Liver (tissue), 9 donors: ENCODE measurements around the gene ZNF778. TPM values are rescaled to one million over a fixed set of nuclear protein-coding genes. Genes with fewer than 3 reads are reported as not detected.

Source experiments
- DNase-seq: peaks from one replicate; pipeline ENCODE4 v3.0.0-alpha.2; 2017; ENCODE audit warnings: low spot score
- H3K27ac ChIP-seq, 2 donors: one replicate each; pipeline ENCODE4 v1.7.0; 2013; ENCODE audit warnings: inconsistent platforms in 2 of 2, low read length in 2 of 2, control low read depth in 1 of 2, low read depth in 1 of 2, mild to moderate bottlenecking in 1 of 2
- H3K27me3 ChIP-seq, 4 donors: one replicate each; pipeline versions ENCODE4 v1.6.1 to v1.7.0; 2013; ENCODE audit warnings: low read length in 3 of 4, inconsistent platforms in 1 of 4, mild to moderate bottlenecking in 1 of 4, moderate library complexity in 1 of 4; ENCODE audit not compliant: control insufficient read depth in 4 of 4, insufficient read depth in 4 of 4
- H3K36me3 ChIP-seq, 4 donors: one replicate each; pipeline versions ENCODE4 v1.6.1 to v1.7.0; 2013; ENCODE audit warnings: low read length in 3 of 4, mild to moderate bottlenecking in 3 of 4, low read depth in 1 of 4, moderate library complexity in 1 of 4; ENCODE audit not compliant: control insufficient read depth in 4 of 4, insufficient read depth in 3 of 4
- H3K4me1 ChIP-seq, 4 donors: one replicate each; pipeline versions ENCODE4 v1.6.1 to v1.7.0; 2013; ENCODE audit warnings: low read length in 3 of 4, mild to moderate bottlenecking in 3 of 4, moderate library complexity in 1 of 4; ENCODE audit not compliant: control insufficient read depth in 4 of 4, insufficient read depth in 4 of 4
- H3K4me3 ChIP-seq, 3 donors: one replicate each; pipeline versions ENCODE4 v1.6.1 to v1.7.0; 2013; ENCODE audit warnings: low read length in 3 of 3, control low read depth in 1 of 3, low read depth in 1 of 3, mild to moderate bottlenecking in 1 of 3
- H3K9ac ChIP-seq, 2 donors: one replicate each; pipeline ENCODE4 v1.7.0; 2013; ENCODE audit warnings: low read length in 2 of 2, mild to moderate bottlenecking in 2 of 2, moderate library complexity in 2 of 2, control low read depth in 1 of 2, low read depth in 1 of 2
- H3K9me3 ChIP-seq, 4 donors: one replicate each; pipeline versions ENCODE4 v1.6.1 to v1.7.0; 2013; ENCODE audit warnings: low read length in 3 of 4; ENCODE audit not compliant: control insufficient read depth in 4 of 4
- ATF3 ChIP-seq: IDR thresholded peaks from 2 replicates; pipeline ENCODE4 v1.6.1; 2016; ENCODE audit warnings: antibody characterized with exemption
- CTCF ChIP-seq: fragments of 150-350 bp; IDR thresholded peaks from 2 replicates; pipeline ENCODE4 v1.5.1; 2017; ENCODE audit warnings: improper control_type of control experiment, low read depth, low read length; ENCODE audit not compliant: missing input control
- EGR1 ChIP-seq, 2 donors: IDR thresholded peaks; 2 replicates each; pipeline ENCODE4 v1.6.1; 2016 to 2018; ENCODE audit warnings: antibody characterized with exemption in 2 of 2, low read depth in 2 of 2
- FOXA1 ChIP-seq: IDR thresholded peaks from 2 replicates; pipeline ENCODE4 v1.6.1; 2016; ENCODE audit warnings: antibody characterized with exemption
- FOXA2 ChIP-seq: IDR thresholded peaks from 2 replicates; pipeline ENCODE4 v1.6.1; 2016; ENCODE audit warnings: antibody characterized with exemption
- GABPA ChIP-seq, 2 donors: IDR thresholded peaks in 1 of 2; conservative IDR thresholded peaks in 1 of 2; 2 replicates each; pipeline ENCODE4 v1.6.1; 2016; ENCODE audit warnings: antibody characterized with exemption in 2 of 2, mild to moderate bottlenecking in 1 of 2, moderate library complexity in 1 of 2
- HNF4A ChIP-seq, 2 donors: conservative IDR thresholded peaks; 2 replicates each; pipeline ENCODE4 v1.6.1; 2016; ENCODE audit warnings: antibody characterized with exemption in 2 of 2, mild to moderate bottlenecking in 2 of 2
- HNF4G ChIP-seq: IDR thresholded peaks from 2 replicates; pipeline ENCODE4 v1.6.1; 2016; ENCODE audit warnings: antibody characterized with exemption
- JUND ChIP-seq, 2 donors: IDR thresholded peaks; 2 replicates each; pipeline ENCODE4 v1.6.1; 2016; ENCODE audit warnings: antibody characterized with exemption in 2 of 2
- MAX ChIP-seq: IDR thresholded peaks from 2 replicates; pipeline ENCODE4 v1.6.1; 2016; ENCODE audit warnings: antibody characterized with exemption
- NR2F2 ChIP-seq: IDR thresholded peaks from 2 replicates; pipeline ENCODE4 v1.6.1; 2016; ENCODE audit warnings: antibody characterized with exemption
- RAD21 ChIP-seq, 2 donors: IDR thresholded peaks; 2 replicates each; pipeline ENCODE4 v1.6.1; 2016; ENCODE audit warnings: antibody characterized with exemption in 2 of 2, mild to moderate bottlenecking in 2 of 2
- REST ChIP-seq: IDR thresholded peaks from 2 replicates; pipeline ENCODE4 v1.6.1; 2016; ENCODE audit warnings: antibody characterized with exemption, mild to moderate bottlenecking
- RXRA ChIP-seq, 2 donors: IDR thresholded peaks; 2 replicates each; pipeline ENCODE4 v1.6.1; 2017 to 2018; ENCODE audit warnings: antibody characterized with exemption in 2 of 2, mild to moderate bottlenecking in 1 of 2
- SP1 ChIP-seq: IDR thresholded peaks from 2 replicates; pipeline ENCODE4 v1.6.1; 2018; ENCODE audit warnings: antibody characterized with exemption, mild to moderate bottlenecking
- TAF1 ChIP-seq: conservative IDR thresholded peaks from 2 replicates; pipeline ENCODE4 v1.6.1; 2016; ENCODE audit warnings: antibody characterized with exemption, mild to moderate bottlenecking
- YY1 ChIP-seq: IDR thresholded peaks from 2 replicates; pipeline ENCODE4 v1.6.1; 2016; ENCODE audit warnings: antibody characterized with exemption, mild to moderate bottlenecking
- ZBTB33 ChIP-seq: IDR thresholded peaks from 2 replicates; pipeline ENCODE4 v1.6.1; 2016; ENCODE audit warnings: antibody characterized with exemption
- WGBS: extraction: QIAGEN DNeasy Blood & Tissue Kit; methylation state at CpG from one replicate; pipeline ENCODE4 v1.1.7; 2013; 5-methylcytosine and 5-hydroxymethylcytosine counted together
- polyA plus RNA-seq, 2 donors: library from polyadenylated mRNA; stranded (reverse) in 1 of 2; unstranded in 1 of 2; fragments of 200-250 nt in 1 of 2; fragments of >200 nt in 1 of 2; fragmentation: Nextera tagmentation in 1 of 2; extraction: Ambion mirVana in 1 of 2; gene quantifications; one replicate each; pipeline versions ENCODE4 v1.2.1 to v1.2.3, GENCODE V29; 2013 to 2015
- total RNA-seq, 2 donors: library from RNA; depleted of rRNA; stranded (reverse); fragments of >200 nt; gene quantifications; one replicate each; pipeline ENCODE4 v1.2.3, GENCODE V29; 2014
- donor health status: healthy.
- donor health status: healthy.
- donor health status: healthy.
- donor health status: healthy.
- donor health status: healthy.

ZNF778 gene
- total and polyA plus RNA-seq, 4 donors = 0.75 to 9.2 (median 4.2) TPM

GRCh38 chr16:89275284-89275584 lies 57.7 kb downstream of the ZNF778 start (continued):
- TF ChIP-seq MAX (no peak), HNF4A (conservative IDR thresholded peaks at IDR 0.05) (no peak), RXRA (IDR thresholded peaks at IDR 0.05) (no peak), HNF4G (no peak), FOXA1 (no peak)

GRCh38 chr16:89275837-89276720 lies 58.6 kb downstream of the ZNF778 start:
- Histone ChIP-seq H3K9ac (no peak overlapping the region), H3K27ac (no peak overlapping the region), H3K9me3 (no peaks in the 10 kb centered on the region), H3K27me3 (no peaks in the 10 kb centered on the region), H3K4me1 (no peaks in the 10 kb centered on the region), H3K4me3 (no peak overlapping the region), H3K36me3 (peaks cover 6 to 59% (median 24%) of the 10 kb centered on the region in 4 donors)
- WGBS = 97% methylated on average over 39 of the region's 39 CpGs
- no peak for DNase-seq
- TF ChIP-seq RAD21 (IDR thresholded peaks at IDR 0.05) (no peak), CTCF (no peak), FOXA1 (no peak), HNF4G (no peak), JUND (IDR thresholded peaks at IDR 0.05) (no peak), ZBTB33 (no peak), REST (no peak), YY1 (no peak), FOXA2 (no peak), GABPA (IDR thresholded peaks at IDR 0.05 in 1 of 2, conservative IDR thresholded peaks at IDR 0.05 in 1 of 2) (no peak), NR2F2 (no peak), MAX (no peak), HNF4A (conservative IDR thresholded peaks at IDR 0.05) (no peak), EGR1 (IDR thresholded peaks at IDR 0.05; ENCODE audit: low read depth in 2 of 2) (no peak), SP1 (no peak), TAF1 (no peak), ATF3 (no peak), RXRA (IDR thresholded peaks at IDR 0.05) (no peak)
